ENCODE results near the gene CTDSPL2.
"Not testable (repeated sequence)": the region's sequence is repeated elsewhere in the genome, so short reads cannot be mapped to it uniquely, and the experiment has no call there.

The CTDSPL2 gene

DNA sequence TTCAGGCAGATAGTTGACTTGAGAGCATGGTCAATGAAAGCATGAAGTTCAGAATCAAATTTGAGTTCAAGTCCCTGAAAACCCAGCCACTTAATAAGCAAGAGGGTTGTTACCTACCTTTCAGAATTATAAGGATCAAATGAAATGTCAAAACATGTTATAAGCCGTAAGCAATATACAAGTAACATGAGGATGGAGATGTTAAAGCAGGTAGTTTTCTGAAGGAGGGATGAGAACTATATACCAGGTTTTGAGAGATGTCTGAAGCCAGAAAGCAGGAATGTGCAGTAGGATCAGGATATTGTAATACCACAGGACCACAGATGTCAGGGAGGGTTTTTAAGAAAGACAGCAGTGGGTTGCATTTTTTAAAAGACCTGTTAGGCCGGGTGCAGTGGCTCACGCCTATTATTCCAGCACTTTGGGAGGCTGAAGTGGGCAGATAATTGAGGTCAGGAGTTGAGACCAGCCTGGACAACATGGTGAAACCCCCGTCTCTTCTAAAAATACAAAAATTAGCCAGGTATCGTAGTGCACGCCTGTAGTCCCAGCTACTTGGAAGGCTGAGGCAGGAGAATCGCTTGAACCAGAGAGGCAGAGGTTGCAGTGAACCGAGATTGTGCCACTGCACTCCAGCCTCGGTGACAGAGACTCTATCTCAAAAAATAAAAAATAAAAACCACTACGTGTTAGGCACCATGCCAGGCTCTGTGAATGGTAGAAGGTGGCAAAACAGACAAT, 102.6 kb downstream of the CTDSPL2 start:
- no peaks in the 10 kb centered on the region for H3K4me1 ChIP-seq (ENCODE audit: insufficient read depth, low read length)
- no peak overlapping the region for H3K9ac ChIP-seq (ENCODE audit: low read depth, low read length)
- peaks cover 32% of the 10 kb centered on the region for H3K36me3 ChIP-seq (ENCODE audit: insufficient read depth, low read length)
- no peak overlapping the region for H3K27ac ChIP-seq (ENCODE audit: low read depth, low read length)
- H3K27me3 ChIP-seq (ENCODE audit: insufficient read depth, low read length): no peaks in the 10 kb centered on the region
- 86% methylated on average over 10 of the region's 10 CpGs for WGBS
- H3K4me3 ChIP-seq (ENCODE audit: low read length): no peak overlapping the region
- H3K9me3 ChIP-seq (ENCODE audit: insufficient read depth, low read depth, low read length): no peaks in the 10 kb centered on the region

DNA sequence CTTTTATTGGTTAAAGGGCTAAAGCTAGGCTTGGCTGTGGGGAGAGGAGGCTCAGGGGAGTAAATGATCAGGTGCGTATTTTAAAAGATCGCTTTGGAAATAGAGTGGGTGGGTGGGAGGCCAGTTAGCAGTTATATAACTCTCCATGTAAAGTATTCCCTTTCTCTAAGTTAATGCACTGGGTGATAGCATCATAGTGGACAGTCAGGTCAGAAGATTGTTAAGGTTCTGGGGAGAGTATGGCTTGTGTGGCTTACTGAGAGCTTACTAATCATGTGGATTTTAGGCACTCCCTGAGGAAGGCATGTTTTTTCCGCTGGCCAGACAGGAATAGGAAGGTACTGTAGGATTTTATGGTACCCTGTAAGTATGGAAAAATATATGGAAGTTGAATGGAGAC, 103.2 kb downstream of the CTDSPL2 start:
- Histone ChIP-seq H3K4me1 (ENCODE audit: insufficient read depth, low read length) (no peaks in the 10 kb centered on the region), H3K36me3 (ENCODE audit: insufficient read depth, low read length) (peaks cover 26% of the 10 kb centered on the region), H3K4me3 (ENCODE audit: low read length) (no peak overlapping the region), H3K9me3 (ENCODE audit: insufficient read depth, low read depth, low read length) (no peaks in the 10 kb centered on the region), H3K27me3 (ENCODE audit: insufficient read depth, low read length) (no peaks in the 10 kb centered on the region), H3K9ac (ENCODE audit: low read depth, low read length) (no peak overlapping the region), H3K27ac (ENCODE audit: low read depth, low read length) (no peak overlapping the region)
- 91% methylated on average over 3 of the region's 3 CpGs for WGBS

- not testable (repeated sequence) for H3K9ac ChIP-seq (ENCODE audit: low read depth, low read length); H3K27ac ChIP-seq (ENCODE audit: low read depth, low read length); H3K4me1 ChIP-seq (ENCODE audit: insufficient read depth, low read length); H3K27me3 ChIP-seq (ENCODE audit: insufficient read depth, low read length); H3K4me3 ChIP-seq (ENCODE audit: low read length); H3K9me3 ChIP-seq (ENCODE audit: insufficient read depth, low read depth, low read length)
- WGBS: 91% methylated on average over 5 of the region's 5 CpGs
- H3K36me3 ChIP-seq (ENCODE audit: insufficient read depth, low read length): peaks cover 11% of the 10 kb centered on the region
These were observed 104.8 kb downstream of the CTDSPL2 start for GRCh38 chr15:44532275-44532674.

DNA sequence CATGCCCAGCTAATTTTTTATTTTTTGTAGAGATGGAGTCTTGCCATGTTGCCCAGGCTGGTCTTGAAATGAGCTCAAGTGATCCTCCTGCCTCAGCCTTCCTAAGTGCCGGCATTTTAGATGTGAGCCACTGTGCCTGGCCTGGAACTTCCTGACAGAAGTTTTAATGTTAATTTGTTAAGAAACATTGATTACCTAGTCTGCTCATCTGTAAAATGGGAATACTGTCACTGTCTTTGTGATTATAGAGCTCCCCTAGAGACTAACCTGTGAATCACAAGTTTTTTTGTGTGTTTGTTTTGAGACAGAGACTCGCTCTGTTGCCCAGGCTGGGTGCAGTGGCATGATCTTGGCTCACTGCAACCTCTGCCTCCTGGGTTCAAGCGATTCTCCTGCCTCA, 105.3 kb downstream of the CTDSPL2 start:
- H3K9ac ChIP-seq (ENCODE audit: low read depth, low read length): no peak overlapping the region
- H3K4me3 ChIP-seq (ENCODE audit: low read length): no peak overlapping the region
- WGBS: 93% methylated on average over 3 of the region's 3 CpGs
- no peaks in the 10 kb centered on the region for H3K4me1 ChIP-seq (ENCODE audit: insufficient read depth, low read length)
- H3K9me3 ChIP-seq (ENCODE audit: insufficient read depth, low read depth, low read length): no peaks in the 10 kb centered on the region
- peaks cover 7% of the 10 kb centered on the region for H3K36me3 ChIP-seq (ENCODE audit: insufficient read depth, low read length)
- H3K27ac ChIP-seq (ENCODE audit: low read depth, low read length): no peak overlapping the region
- no peaks in the 10 kb centered on the region for H3K27me3 ChIP-seq (ENCODE audit: insufficient read depth, low read length)

- H3K4me1 ChIP-seq (ENCODE audit: insufficient read depth, low read length): peaks cover 8% of the 10 kb centered on the region; the same call in 1 of the 2 replicates
- WGBS: 93% methylated on average over 8 of the region's 8 CpGs
- peak overlapping the region; percentile 69 for H3K4me3 ChIP-seq (ENCODE audit: low read length)
- H3K9ac ChIP-seq (ENCODE audit: low read depth, low read length): no peak overlapping the region
- H3K27me3 ChIP-seq (ENCODE audit: insufficient read depth, low read length): no peaks in the 10 kb centered on the region
- H3K27ac ChIP-seq (ENCODE audit: low read depth, low read length): no peak overlapping the region
- H3K9me3 ChIP-seq (ENCODE audit: insufficient read depth, low read depth, low read length): no peaks in the 10 kb centered on the region
- H3K36me3 ChIP-seq (ENCODE audit: insufficient read depth, low read length): peaks cover 16% of the 10 kb centered on the region
These were observed 107.7 kb downstream of the CTDSPL2 start for GRCh38 chr15:44535092-44535491.

DNA sequence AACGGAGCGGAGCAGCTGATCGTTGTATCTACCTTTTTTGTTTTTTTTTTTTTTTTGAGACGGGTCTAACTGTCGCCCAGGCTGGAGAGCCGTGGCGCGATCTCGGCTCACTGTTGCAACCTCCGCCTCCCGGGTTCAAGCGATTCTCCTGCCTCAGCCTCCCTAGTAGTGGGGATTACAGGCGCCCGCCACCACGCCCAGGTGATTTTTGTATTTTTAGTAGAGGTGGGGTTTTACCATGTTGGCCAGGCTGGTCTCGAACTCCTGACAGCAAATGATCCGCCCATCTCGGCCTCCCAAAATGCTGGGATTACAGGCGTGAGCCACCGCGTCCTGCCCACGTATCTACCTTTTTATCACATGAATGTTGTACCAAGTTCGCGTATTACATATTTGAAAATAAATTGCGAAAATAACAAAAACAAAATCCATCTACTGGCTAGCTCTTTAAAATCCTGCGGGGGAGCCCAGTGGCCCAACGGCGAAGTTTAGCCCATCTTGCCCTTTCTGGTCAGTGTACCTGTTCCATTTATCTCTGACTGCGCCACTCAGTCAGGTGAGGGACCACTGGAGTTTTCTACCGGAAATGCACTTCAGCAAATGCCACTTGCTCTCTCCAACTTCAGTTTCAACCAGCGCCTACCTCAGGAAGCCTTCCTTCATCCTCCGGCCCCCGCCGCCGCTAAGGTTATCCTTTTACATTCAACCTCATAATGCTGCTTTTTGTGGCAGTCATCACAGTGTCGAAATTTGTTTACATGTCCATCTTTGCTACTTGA, 108.3 kb downstream of the CTDSPL2 start:
- Histone ChIP-seq H3K4me3 (ENCODE audit: low read length) (peak overlapping the region; percentile 69), H3K27me3 (ENCODE audit: insufficient read depth, low read length) (no peaks in the 10 kb centered on the region), H3K9ac (ENCODE audit: low read depth, low read length) (peak overlapping the region; percentile 86), H3K9me3 (ENCODE audit: insufficient read depth, low read depth, low read length) (no peaks in the 10 kb centered on the region), H3K27ac (ENCODE audit: low read depth, low read length) (peak overlapping the region; percentile 98), H3K4me1 (ENCODE audit: insufficient read depth, low read length) (peaks cover 8% of the 10 kb centered on the region; the same call in 1 of the 2 replicates), H3K36me3 (ENCODE audit: insufficient read depth, low read length) (peaks cover 21% of the 10 kb centered on the region)
- WGBS: 71% methylated on average over 36 of the region's 36 CpGs

DNA sequence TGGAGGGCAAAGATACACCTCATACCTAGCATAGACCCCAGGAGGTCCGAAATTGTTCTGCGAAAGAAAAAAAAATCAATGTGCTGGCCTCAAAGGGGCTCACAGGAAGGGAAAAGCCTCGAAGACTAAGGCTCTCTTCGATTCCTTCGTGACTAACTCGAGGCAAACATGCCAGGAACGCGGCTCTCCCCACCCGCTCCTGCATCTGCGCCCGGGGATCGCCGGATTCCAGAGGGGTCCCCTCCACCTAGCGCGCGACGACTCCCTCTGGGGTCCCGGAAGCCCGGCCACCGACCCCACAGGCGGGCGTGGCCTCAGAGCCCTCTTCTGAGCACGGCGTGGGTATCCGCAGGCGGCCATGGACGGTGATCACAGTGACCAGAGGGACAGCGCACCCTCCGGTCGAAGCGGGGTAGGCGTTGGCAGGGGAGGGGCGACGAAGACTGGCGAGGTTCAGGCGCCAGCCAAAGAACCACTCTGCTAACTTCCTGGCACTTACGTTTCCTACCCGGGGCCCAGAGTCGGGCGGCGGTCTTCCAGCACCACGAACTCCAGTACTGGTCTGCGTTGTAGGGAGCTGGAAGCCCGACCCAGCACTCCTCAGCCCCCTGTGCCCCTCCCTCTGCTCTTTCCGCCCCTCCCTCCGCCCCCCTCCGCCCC, 109.0 kb downstream of the CTDSPL2 start:
- Histone ChIP-seq H3K27ac (ENCODE audit: low read depth, low read length) (peak overlapping the region; percentile 98), H3K27me3 (ENCODE audit: insufficient read depth, low read length) (no peaks in the 10 kb centered on the region), H3K4me3 (ENCODE audit: low read length) (peak overlapping the region; percentile 69), H3K36me3 (ENCODE audit: insufficient read depth, low read length) (peaks cover 29% of the 10 kb centered on the region), H3K9ac (ENCODE audit: low read depth, low read length) (peak overlapping the region; percentile 86), H3K4me1 (ENCODE audit: insufficient read depth, low read length) (peaks cover 8% of the 10 kb centered on the region; the same call in 1 of the 2 replicates), H3K9me3 (ENCODE audit: insufficient read depth, low read depth, low read length) (no peaks in the 10 kb centered on the region)
- under 1% methylated on average over 42 of the region's 47 CpGs for WGBS

DNA sequence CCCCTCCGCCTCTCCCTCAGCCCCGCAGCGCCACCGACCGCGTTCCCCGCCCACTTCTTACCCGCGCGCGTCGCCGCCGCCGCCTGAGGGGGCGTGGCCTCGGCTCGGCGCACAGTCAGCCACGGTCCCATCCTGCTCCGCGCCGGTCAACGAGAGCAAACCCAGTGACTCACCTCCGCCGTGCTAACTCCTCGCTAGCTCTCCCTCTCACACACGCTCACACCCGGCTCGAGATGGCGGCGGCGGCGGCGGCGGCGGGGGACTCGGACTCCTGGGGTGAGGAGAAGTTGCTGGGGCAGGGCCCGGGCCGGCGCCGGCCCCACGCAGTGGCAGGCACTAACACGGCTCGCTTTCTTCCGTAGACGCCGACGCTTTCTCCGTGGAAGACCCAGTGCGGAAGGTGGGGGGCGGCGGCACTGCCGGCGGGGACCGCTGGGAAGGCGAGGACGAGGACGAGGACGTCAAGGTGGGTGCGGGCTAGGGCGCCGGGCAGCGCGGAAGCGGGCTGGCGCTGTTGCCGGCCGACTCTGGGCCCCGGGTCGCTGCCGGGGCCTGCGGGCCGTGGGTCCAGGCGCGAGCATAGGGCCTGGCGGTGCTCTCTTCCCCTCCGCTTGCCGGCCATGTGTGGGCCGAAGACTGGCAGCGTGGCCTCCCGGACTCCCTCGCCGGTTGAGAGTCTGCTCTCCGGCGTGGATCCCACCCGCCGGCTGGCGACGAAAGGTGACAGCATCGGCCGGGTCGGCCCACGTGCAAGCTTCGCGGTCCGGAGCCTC, 109.7 kb downstream of the CTDSPL2 start, which contains the start of gene EIF3J:
Gene EIF3J (plus strand): TSS at position 186 of the 773 bp plus-strand sequence. CDS start 48 bp downstream, at position 234.
- peaks cover 36% of the 10 kb centered on the region for H3K36me3 ChIP-seq (ENCODE audit: insufficient read depth, low read length)
- peak within 1 kb of the TSS; percentile 98 for H3K27ac ChIP-seq (ENCODE audit: low read depth, low read length)
- H3K4me1 ChIP-seq (ENCODE audit: insufficient read depth, low read length): peaks cover 8% of the 10 kb centered on the region; the same call in 1 of the 2 replicates
- no peaks in the 10 kb centered on the region for H3K27me3 ChIP-seq (ENCODE audit: insufficient read depth, low read length)
- WGBS: under 1% methylated on average over 97 of the region's 97 CpGs
- H3K9me3 ChIP-seq (ENCODE audit: insufficient read depth, low read depth, low read length): no peaks in the 10 kb centered on the region
- H3K9ac ChIP-seq (ENCODE audit: low read depth, low read length): peak within 1 kb of the TSS; percentile 94
- H3K4me3 ChIP-seq (ENCODE audit: low read length): peak within 1 kb of the TSS; percentile 85

DNA sequence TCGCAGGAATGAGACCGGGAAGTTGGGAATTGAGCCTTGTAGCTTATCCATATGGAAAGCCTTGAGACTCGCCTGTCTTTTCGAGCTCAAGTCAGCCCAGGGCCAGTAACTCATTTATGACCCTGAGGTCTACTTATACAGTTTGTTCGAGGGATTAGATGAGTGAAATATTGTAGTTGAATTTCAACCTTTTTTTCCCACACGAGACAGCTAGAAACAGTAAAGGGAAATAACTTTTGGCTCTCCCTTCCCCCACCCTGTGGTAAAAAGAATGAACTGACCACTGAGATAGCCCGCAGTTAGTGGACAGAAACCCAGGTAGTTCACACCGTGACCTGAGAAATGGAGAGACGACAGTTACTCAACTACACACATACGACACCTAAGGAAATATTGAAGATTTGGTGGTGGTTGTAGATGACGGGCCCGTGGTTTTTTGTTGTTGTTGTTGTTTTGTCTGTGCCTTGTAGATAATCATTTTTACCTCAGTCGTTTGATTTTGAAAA, 110.4 kb downstream of the CTDSPL2 start:
- Histone ChIP-seq H3K27ac (ENCODE audit: low read depth, low read length) (peak overlapping the region; percentile 98), H3K9me3 (ENCODE audit: insufficient read depth, low read depth, low read length) (no peaks in the 10 kb centered on the region), H3K36me3 (ENCODE audit: insufficient read depth, low read length) (peaks cover 38% of the 10 kb centered on the region), H3K4me3 (ENCODE audit: low read length) (peak overlapping the region; percentile 85), H3K27me3 (ENCODE audit: insufficient read depth, low read length) (no peaks in the 10 kb centered on the region), H3K4me1 (ENCODE audit: insufficient read depth, low read length) (peaks cover 8% of the 10 kb centered on the region; the same call in 1 of the 2 replicates), H3K9ac (ENCODE audit: low read depth, low read length) (peak overlapping the region; percentile 94)
- WGBS: 16% methylated on average over 9 of the region's 13 CpGs

DNA sequence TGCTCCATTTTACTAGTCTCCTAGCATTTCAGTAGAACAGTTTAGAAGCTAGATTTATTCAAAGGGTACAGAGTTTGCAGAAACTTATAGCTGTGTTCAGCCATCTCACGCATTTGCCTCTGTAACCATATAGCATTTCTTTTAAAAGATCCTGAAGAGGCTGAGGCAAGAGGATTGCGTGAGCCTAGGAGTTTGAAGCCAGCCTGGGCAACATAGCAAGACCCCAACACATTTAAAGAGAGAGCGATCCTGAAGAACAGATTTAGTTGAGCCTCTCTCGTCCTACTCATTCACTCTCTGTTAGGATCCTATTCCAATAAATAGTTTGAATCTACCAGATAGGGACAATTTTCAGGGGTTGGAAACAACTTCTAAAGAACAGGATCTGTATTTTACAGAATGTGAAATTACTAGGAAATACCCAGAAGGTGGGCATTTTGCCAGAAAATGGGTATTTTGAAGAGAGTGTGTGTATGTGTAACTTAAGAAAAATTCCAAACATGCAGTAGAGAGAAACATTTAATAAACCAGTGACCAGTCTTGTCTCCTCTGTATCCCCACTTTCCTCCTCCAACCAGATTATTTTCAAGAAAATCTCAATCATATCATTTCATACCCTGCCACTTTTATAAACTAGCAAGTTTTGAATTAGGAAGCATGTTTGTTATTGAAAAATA, 114.0 kb downstream of the CTDSPL2 start:
- no peak overlapping the region for H3K4me3 ChIP-seq (ENCODE audit: low read length)
- peaks cover 37% of the 10 kb centered on the region for H3K36me3 ChIP-seq (ENCODE audit: insufficient read depth, low read length)
- H3K9ac ChIP-seq (ENCODE audit: low read depth, low read length): no peak overlapping the region

More for the DNA sequence above, 114.0 kb downstream of the CTDSPL2 start:
- no peaks in the 10 kb centered on the region for H3K9me3 ChIP-seq (ENCODE audit: insufficient read depth, low read depth, low read length)
- H3K27ac ChIP-seq (ENCODE audit: low read depth, low read length): no peak overlapping the region
- H3K4me1 ChIP-seq (ENCODE audit: insufficient read depth, low read length): peaks cover 17% of the 10 kb centered on the region
- 99% methylated on average over 4 of the region's 4 CpGs for WGBS
- H3K27me3 ChIP-seq (ENCODE audit: insufficient read depth, low read length): no peaks in the 10 kb centered on the region
